HEK293 (cell line): ENCODE measurements around the gene SAMD1.
"Not testable (repeated sequence)": the region's sequence is repeated elsewhere in the genome, so short reads cannot be mapped to it uniquely, and the experiment has no call there.

Experiments
- CTCF ChIA-PET: fragments of 350-600 bp; formaldehyde crosslinking; extraction: SDS; loops from one replicate; lab custom pipeline; 2021; ENCODE audit warnings: antibody characterized with exemption; lab: Yijun Ruan, JAX
- POLR2A ChIA-PET: fragments of 300-600 bp; formaldehyde crosslinking; extraction: SDS; loops from one replicate; lab custom pipeline; 2020; ENCODE audit warnings: antibody characterized with exemption, inconsistent platforms; lab: Yijun Ruan, JAX
- H3K27ac ChIP-seq: fragments of 200-500 bp; sonication (Bioruptor generic); 2 replicates; pipeline ENCODE4 v1.5.1; 2014; ENCODE audit warnings: low read depth, low read length, control low read depth, inconsistent platforms; ENCODE audit errors: extremely low read depth
- H3K36me3 ChIP-seq, 2 experiments: fragments of 200-500 bp in 1 of 2; sonication (Bioruptor generic) in 1 of 2; 1 replicate in 1 of 2; 2 replicates in 1 of 2; pipeline ENCODE4 v1.5.1; 2014 to 2017; ENCODE audit warnings: inconsistent platforms in 2 of 2, low read length in 2 of 2; ENCODE audit not compliant: control insufficient read depth in 2 of 2, insufficient read depth in 1 of 2
- H3K4me1 ChIP-seq: fragments of 200-500 bp; sonication (Bioruptor generic); 2 replicates; pipeline ENCODE4 v1.5.1; 2014; ENCODE audit warnings: mild to moderate bottlenecking, low read length, inconsistent platforms; ENCODE audit not compliant: control insufficient read depth, insufficient read depth
- H3K4me3 ChIP-seq: 2 replicates; pipeline ENCODE4 v1.5.1; 2011; ENCODE audit warnings: low read depth, mild to moderate bottlenecking, control low read depth, low read length, moderate library complexity
- H3K9me3 ChIP-seq: fragments of 200-500 bp; sonication (Bioruptor generic); 2 replicates; pipeline ENCODE4 v1.5.1; 2014; ENCODE audit warnings: low read depth, low read length, inconsistent platforms; ENCODE audit not compliant: control insufficient read depth, insufficient read depth
- ZBTB17 ChIP-seq: fragments of 450-650 bp; formaldehyde crosslinking; IDR thresholded peaks from 2 replicates; pipeline ENCODE4 v1.5.1; 2016; ENCODE audit warnings: missing biosample characterization, missing genetic modification characterization
- ZNF2 ChIP-seq: fragments of 450-650 bp; formaldehyde crosslinking; IDR thresholded peaks from 2 replicates; pipeline ENCODE4 v1.5.1; 2016; ENCODE audit warnings: missing biosample characterization, missing genetic modification characterization
- ZNF654 ChIP-seq: fragments of 450-650 bp; formaldehyde crosslinking; IDR thresholded peaks from 2 replicates; pipeline ENCODE4 v1.5.1; 2016; ENCODE audit warnings: low read depth, missing biosample characterization, missing genetic modification characterization
- ZNF768 ChIP-seq: fragments of 450-650 bp; formaldehyde crosslinking; IDR thresholded peaks from 2 replicates; pipeline ENCODE4 v1.5.1; 2018; ENCODE audit warnings: missing biosample characterization, mild to moderate bottlenecking, missing genetic modification characterization
- TF ChIP-seq, protein P1 (sequence below): fragments of 450-650 bp; formaldehyde crosslinking; IDR thresholded peaks from 2 replicates; pipeline ENCODE4 v1.5.1; 2016; ENCODE audit warnings: missing biosample characterization, missing genetic modification characterization
- TF ChIP-seq, protein P2 (sequence below): fragments of 450-650 bp; formaldehyde crosslinking; IDR thresholded peaks from 2 replicates; pipeline ENCODE4 v1.5.1; 2016; ENCODE audit warnings: missing biosample characterization, missing genetic modification characterization
- TF ChIP-seq, protein P3 (sequence below): fragments of 450-650 bp; formaldehyde crosslinking; IDR thresholded peaks from 2 replicates; pipeline ENCODE4 v1.5.1; 2016; ENCODE audit warnings: missing biosample characterization, missing genetic modification characterization, low read depth

SAMD1 gene

DNA sequence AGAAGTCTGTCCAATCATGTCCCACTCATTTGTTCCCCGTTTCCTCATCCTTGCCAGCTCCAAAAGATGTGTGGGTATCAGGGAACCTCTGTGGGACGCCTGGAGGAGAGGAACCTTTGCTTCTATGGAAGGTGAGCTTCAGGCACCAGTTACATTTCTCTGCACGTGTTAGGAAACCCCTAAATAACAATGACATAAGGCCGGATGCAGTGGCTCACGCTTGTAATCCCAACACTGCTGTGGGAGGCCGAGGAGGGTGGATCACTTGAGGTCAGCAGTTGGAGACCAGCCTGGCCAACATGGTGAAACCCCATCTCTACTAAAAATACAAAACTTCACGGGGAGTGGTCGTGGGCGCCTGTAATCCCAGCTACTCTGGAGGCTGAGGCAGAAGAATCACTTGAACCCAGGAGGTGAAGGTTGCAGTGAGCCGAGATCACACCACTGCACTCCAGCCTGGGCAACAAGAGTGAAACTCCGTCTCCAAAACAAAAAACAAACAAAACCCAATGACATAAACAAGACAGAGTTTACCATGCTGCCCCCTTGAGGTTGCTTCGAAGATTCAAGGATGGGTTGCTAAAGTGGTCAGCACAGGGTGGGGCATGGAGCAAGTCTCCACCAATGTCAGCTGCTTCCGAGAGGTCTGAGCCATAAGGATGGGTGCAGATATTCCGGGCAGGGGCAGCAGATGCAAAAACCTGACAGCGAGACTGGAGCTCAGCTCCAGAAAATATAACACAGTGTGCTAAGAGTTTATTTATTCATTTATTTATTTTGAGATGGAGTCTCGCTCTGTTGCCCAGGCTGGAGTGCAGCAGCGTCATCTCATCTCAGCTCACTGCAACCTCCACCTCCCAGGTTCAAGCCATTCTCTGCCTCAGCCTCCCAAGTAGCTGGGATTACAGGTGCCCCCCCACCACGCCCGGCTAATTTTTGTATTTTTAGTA, 47.6 kb downstream of the SAMD1 start:
- CTCF ChIA-PET, result interaction anchor here (0.6 to 3.7 kb wide), 21 partner anchors 10 to 601 kb away, joined by 3 to 29 read pairs (median 4); partner anchors contain the start of genes IL27RA, PALM3 and RFX1
- POLR2A ChIA-PET, result interaction anchor here (0.7 to 1.1 kb wide), 3 partner anchors 28 to 109 kb away, joined by 3 to 4 read pairs (median 3); no protein-coding TSS in a partner anchor

DNA sequence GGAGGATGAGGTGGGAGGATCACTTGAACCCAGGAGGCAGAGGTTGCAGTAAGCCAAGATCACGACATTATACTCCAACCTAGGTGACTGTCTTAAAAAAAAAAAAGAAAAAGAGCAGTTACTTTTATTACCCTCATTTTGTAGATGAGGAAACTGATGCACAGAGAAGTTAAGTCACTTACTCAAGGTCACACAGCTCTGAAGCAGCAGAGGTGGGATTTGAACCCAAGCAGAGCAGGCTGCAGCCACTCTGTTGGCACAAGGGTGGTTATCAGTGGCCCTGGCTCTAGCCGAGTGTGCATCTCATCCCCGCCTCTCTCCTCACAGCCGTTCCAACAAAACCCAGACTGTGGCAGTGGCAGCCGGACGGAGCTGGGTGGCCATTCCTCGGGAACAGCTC, 51.4 kb downstream of the SAMD1 start:
- POLR2A ChIA-PET, result no interaction called here
- no peak overlapping the region for H3K4me3 ChIP-seq
- no peaks in the 10 kb centered on the region for H3K4me1 ChIP-seq
- no peak for TF ChIP-seq ZBTB17 (tag by site-specific recombination)
- TF ChIP-seq ZNF768 (tag by site-specific recombination), result 0 out of 2 replicates have a peak, but pooled peaks have one; percentile 50
- TF ChIP-seq, all 188 proteins: peak for 1
- Histone ChIP-seq H3K36me3 (no peaks in the 10 kb centered on the region; a peak in 1 of 3 replicates), H3K9me3 (no peaks in the 10 kb centered on the region), H3K27ac (no peak overlapping the region)
- CTCF ChIA-PET, result interaction anchor here (0.7 kb wide), 1 partner anchor 9 kb away, joined by 4 read pairs; no protein-coding TSS in a partner anchor

More for the DNA sequence above, 47.6 kb downstream of the SAMD1 start:
- not testable (repeated sequence) for H3K4me1 ChIP-seq, H3K9me3 ChIP-seq, H3K4me3 ChIP-seq
- TF ChIP-seq, protein P1, sequence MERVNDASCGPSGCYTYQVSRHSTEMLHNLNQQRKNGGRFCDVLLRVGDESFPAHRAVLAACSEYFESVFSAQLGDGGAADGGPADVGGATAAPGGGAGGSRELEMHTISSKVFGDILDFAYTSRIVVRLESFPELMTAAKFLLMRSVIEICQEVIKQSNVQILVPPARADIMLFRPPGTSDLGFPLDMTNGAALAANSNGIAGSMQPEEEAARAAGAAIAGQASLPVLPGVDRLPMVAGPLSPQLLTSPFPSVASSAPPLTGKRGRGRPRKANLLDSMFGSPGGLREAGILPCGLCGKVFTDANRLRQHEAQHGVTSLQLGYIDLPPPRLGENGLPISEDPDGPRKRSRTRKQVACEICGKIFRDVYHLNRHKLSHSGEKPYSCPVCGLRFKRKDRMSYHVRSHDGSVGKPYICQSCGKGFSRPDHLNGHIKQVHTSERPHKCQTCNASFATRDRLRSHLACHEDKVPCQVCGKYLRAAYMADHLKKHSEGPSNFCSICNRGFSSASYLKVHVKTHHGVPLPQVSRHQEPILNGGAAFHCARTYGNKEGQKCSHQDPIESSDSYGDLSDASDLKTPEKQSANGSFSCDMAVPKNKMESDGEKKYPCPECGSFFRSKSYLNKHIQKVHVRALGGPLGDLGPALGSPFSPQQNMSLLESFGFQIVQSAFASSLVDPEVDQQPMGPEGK (tag by site-specific recombination), result peak; percentile 52; the same call in 1 of the 2 replicates
- TF ChIP-seq, protein P2, sequence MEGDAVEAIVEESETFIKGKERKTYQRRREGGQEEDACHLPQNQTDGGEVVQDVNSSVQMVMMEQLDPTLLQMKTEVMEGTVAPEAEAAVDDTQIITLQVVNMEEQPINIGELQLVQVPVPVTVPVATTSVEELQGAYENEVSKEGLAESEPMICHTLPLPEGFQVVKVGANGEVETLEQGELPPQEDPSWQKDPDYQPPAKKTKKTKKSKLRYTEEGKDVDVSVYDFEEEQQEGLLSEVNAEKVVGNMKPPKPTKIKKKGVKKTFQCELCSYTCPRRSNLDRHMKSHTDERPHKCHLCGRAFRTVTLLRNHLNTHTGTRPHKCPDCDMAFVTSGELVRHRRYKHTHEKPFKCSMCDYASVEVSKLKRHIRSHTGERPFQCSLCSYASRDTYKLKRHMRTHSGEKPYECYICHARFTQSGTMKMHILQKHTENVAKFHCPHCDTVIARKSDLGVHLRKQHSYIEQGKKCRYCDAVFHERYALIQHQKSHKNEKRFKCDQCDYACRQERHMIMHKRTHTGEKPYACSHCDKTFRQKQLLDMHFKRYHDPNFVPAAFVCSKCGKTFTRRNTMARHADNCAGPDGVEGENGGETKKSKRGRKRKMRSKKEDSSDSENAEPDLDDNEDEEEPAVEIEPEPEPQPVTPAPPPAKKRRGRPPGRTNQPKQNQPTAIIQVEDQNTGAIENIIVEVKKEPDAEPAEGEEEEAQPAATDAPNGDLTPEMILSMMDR, result peak; percentile 60
- TF ChIP-seq ZNF2 (peak; percentile 70; the same call in 1 of the 2 replicates), ZNF654 (tag by site-specific recombination) (peak; percentile 46)
- TF ChIP-seq, protein P3, sequence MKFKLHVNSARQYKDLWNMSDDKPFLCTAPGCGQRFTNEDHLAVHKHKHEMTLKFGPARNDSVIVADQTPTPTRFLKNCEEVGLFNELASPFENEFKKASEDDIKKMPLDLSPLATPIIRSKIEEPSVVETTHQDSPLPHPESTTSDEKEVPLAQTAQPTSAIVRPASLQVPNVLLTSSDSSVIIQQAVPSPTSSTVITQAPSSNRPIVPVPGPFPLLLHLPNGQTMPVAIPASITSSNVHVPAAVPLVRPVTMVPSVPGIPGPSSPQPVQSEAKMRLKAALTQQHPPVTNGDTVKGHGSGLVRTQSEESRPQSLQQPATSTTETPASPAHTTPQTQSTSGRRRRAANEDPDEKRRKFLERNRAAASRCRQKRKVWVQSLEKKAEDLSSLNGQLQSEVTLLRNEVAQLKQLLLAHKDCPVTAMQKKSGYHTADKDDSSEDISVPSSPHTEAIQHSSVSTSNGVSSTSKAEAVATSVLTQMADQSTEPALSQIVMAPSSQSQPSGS (tag by site-specific recombination), result 0 out of 2 replicates have a peak, but pooled peaks have one; percentile 23
- TF ChIP-seq, all 188 proteins: peak for 5; not testable (repeated sequence) for 183
- H3K27ac ChIP-seq, H3K36me3 ChIP-seq: not testable (repeated sequence)
